CD4-positive, alpha-beta T cell (primary cell): Measurements from ENCODE around the gene RFPL2. TPM values are rescaled to one million over a fixed set of nuclear protein-coding genes. Genes with fewer than 3 reads are reported as not detected.

Experiments used
- ATAC-seq: fragments of 200-7000 bp; cut with Tn5 transposase; one replicate; pipeline ENCODE4 v1.10.0; 2022; ENCODE audit warnings: mild to moderate bottlenecking; ENCODE audit not compliant: poor library complexity
- CTCF ChIA-PET: fragments of 350-600 bp; sonication (Branson Sonifier 250); formaldehyde crosslinking; loops from one replicate; lab custom pipeline; 2021; ENCODE audit warnings: antibody characterized with exemption, inconsistent platforms; lab: Charles Lee
- POLR2A ChIA-PET: fragments of 350-600 bp; sonication (Branson Sonifier 250); formaldehyde crosslinking; loops from one replicate; lab custom pipeline; 2021; ENCODE audit warnings: antibody characterized with exemption, inconsistent platforms; lab: Charles Lee
- DNase-seq, 14 experiments: peaks; one replicate each; pipeline ENCODE4 v3.0.0-alpha.2; 2013 to 2020; ENCODE audit warnings: mixed read lengths in 2 of 14
- H3K27ac ChIP-seq, 2 donors: one replicate each; pipeline versions ENCODE4 v1.5.1 to v1.7.0; 2013; ENCODE audit warnings: low read length in 2 of 2, low read depth in 1 of 2, mild to moderate bottlenecking in 1 of 2
- H3K27me3 ChIP-seq, 2 experiments: 1 replicate in 1 of 2; 2 replicates in 1 of 2; pipeline versions ENCODE4 v1.6.1 to v1.7.0; 2013; ENCODE audit warnings: low read length in 2 of 2, control low read depth in 1 of 2, mild to moderate bottlenecking in 1 of 2, moderate library complexity in 1 of 2; ENCODE audit not compliant: insufficient read depth in 2 of 2, control insufficient read depth in 1 of 2
- H3K36me3 ChIP-seq: one replicate; pipeline ENCODE4 v1.6.1; 2013; ENCODE audit warnings: low read length, control low read depth; ENCODE audit not compliant: insufficient read depth
- H3K4me1 ChIP-seq: one replicate; pipeline ENCODE4 v1.6.1; 2013; ENCODE audit warnings: low read length, control low read depth; ENCODE audit not compliant: insufficient read depth
- H3K4me3 ChIP-seq: one replicate; pipeline ENCODE4 v1.5.1; 2013; ENCODE audit warnings: mild to moderate bottlenecking, low read length, moderate library complexity
- H3K9me3 ChIP-seq, 2 experiments: 1 replicate in 1 of 2; 2 replicates in 1 of 2; pipeline versions ENCODE4 v1.6.1 to v1.7.0; 2013; ENCODE audit warnings: low read length in 2 of 2, mild to moderate bottlenecking in 2 of 2, control low read depth in 1 of 2, moderate library complexity in 1 of 2; ENCODE audit not compliant: control insufficient read depth in 1 of 2, insufficient read depth in 1 of 2
- H3K27ac Mint-ChIP-seq: one replicate; pipeline ENCODE4 v1.8.0; 2020; ENCODE audit warnings: mixed read lengths
- H3K27me3 Mint-ChIP-seq: one replicate; pipeline ENCODE4 v1.8.0; 2021; ENCODE audit warnings: mixed read lengths
- H3K36me3 Mint-ChIP-seq: one replicate; pipeline ENCODE4 v1.8.0; 2021; ENCODE audit warnings: low read depth, mixed read lengths
- H3K4me1 Mint-ChIP-seq: one replicate; pipeline ENCODE4 v1.8.0; 2021; ENCODE audit warnings: low read depth, mixed read lengths
- H3K4me3 Mint-ChIP-seq: one replicate; pipeline ENCODE4 v1.8.0; 2020; ENCODE audit warnings: mild to moderate bottlenecking, mixed read lengths
- H3K9me3 Mint-ChIP-seq: one replicate; pipeline ENCODE4 v1.8.0; 2020; ENCODE audit warnings: mixed read lengths
- CTCF ChIP-seq: fragments of 200-600 bp; IDR thresholded peaks from one replicate; pipeline ENCODE4 v1.8.0; 2022; ENCODE audit warnings: antibody characterized with exemption, mild to moderate bottlenecking
- intact Hi-C, 2 experiments: fragments of 100-400 bp; cut with DNase I in 1 of 2; cut with micrococcal nuclease in 1 of 2; formaldehyde crosslinking; loops; one replicate each; pipeline versions ENCODE4 v1.15.1 to v1.9.0; 2023 to 2025; cut with DNase I, micrococcal nuclease
- total RNA-seq, 174 experiments: library from RNA in 2 of 174; stranded (reverse) in 2 of 174; gene quantifications; one replicate each; pipeline ENCODE4 v1.2.3 and lab custom pipeline; 2021 to 2026

Gene RFPL2
- total RNA-seq, 2 experiments from 2014 or later: 0.30 to 0.47 TPM

DNA sequence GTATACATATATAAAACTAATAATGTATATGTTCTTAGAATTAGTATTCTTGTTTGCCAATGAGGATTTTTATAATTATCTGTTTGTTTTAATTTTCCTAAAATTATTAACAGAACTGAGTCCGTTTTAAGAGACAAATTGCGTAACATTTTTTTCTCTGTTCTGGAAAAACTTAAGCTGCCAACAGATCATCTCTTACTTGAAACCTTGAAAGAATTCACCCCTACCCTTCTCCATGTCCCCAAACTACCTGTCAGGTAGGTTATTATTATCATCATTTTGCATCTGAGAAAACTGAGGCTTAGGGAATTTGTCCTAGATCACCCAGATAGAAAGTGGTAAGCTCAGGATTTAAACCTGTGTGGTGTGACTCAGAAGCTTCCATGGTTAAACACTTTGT is 35.6 kb upstream of the RFPL2 start:
- ATAC-seq (no peak), DNase-seq (no peak)
- CTCF ChIA-PET: no interaction called here
- H3K36me3 Mint-ChIP-seq: no peaks in the 10 kb centered on the region
- Histone ChIP-seq H3K4me3 (no peak overlapping the region), H3K9me3 (no peaks in the 10 kb centered on the region), H3K27me3 (peaks cover 0 to 2% of the 10 kb centered on the region in 2 experiments), H3K36me3 (no peaks in the 10 kb centered on the region), H3K4me1 (no peaks in the 10 kb centered on the region), H3K27ac (no peak overlapping the region)
- TF ChIP-seq CTCF: no peak
- no peaks in the 10 kb centered on the region for H3K4me1 Mint-ChIP-seq
- H3K27ac Mint-ChIP-seq: no peak overlapping the region
- no peaks in the 10 kb centered on the region for H3K9me3 Mint-ChIP-seq
- H3K27me3 Mint-ChIP-seq: peaks cover 21% of the 10 kb centered on the region
- H3K4me3 Mint-ChIP-seq: no peak overlapping the region
- POLR2A ChIA-PET: no interaction called here
- intact Hi-C loops: no loop called here

- CTCF ChIA-PET: no interaction called here
Observed at GRCh38 chr22:32237906-32238305, 33.0 kb upstream of the RFPL2 start.

DNA sequence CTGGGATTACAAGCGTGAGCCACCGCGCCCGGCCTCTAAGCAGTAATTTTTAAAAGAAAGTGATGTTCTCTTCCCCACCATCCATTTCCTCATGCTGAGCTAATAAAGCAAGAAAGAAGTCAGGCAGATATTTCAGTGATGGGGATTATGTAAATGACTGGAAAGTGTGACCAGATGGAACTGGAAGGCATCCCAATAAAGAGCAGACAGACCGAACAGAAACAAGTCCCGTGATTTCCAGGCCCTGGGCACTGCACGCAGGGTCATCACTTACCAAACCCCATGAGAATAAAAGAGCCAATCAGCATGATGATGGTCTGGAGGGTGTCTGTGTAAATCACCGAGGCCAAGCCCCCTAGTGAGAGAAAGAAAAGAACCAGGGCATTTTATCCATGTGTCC is 32.1 kb upstream of the RFPL2 start:
- ChIA-PET CTCF (no interaction called here), POLR2A (no interaction called here)
- H3K4me3 ChIP-seq: no peak overlapping the region
- TF ChIP-seq CTCF: no peak
- Mint-ChIP-seq H3K27ac (no peak overlapping the region), H3K4me3 (no peak overlapping the region), H3K27me3 (peaks cover 35% of the 10 kb centered on the region), H3K36me3 (no peaks in the 10 kb centered on the region), H3K9me3 (no peaks in the 10 kb centered on the region), H3K4me1 (no peaks in the 10 kb centered on the region)
- no peaks in the 10 kb centered on the region for H3K4me1 ChIP-seq
- intact Hi-C loops: no loop called here
- DNase-seq (no peak), ATAC-seq (no peak)
- H3K36me3 ChIP-seq: no peaks in the 10 kb centered on the region
- peaks cover 0 to 4% of the 10 kb centered on the region in 2 experiments for H3K27me3 ChIP-seq
- no peaks in the 10 kb centered on the region for H3K9me3 ChIP-seq
- H3K27ac ChIP-seq: no peak overlapping the region

More at GRCh38 chr22:32237906-32238305, 33.0 kb upstream of the RFPL2 start:
- Mint-ChIP-seq H3K4me3 (no peak overlapping the region), H3K27me3 (peaks cover 33% of the 10 kb centered on the region), H3K36me3 (no peaks in the 10 kb centered on the region), H3K4me1 (no peaks in the 10 kb centered on the region), H3K27ac (no peak overlapping the region), H3K9me3 (no peaks in the 10 kb centered on the region)
- Histone ChIP-seq H3K4me3 (no peak overlapping the region), H3K27me3 (peaks cover 0 to 4% of the 10 kb centered on the region in 2 experiments), H3K9me3 (no peaks in the 10 kb centered on the region), H3K36me3 (no peaks in the 10 kb centered on the region), H3K4me1 (no peaks in the 10 kb centered on the region), H3K27ac (no peak overlapping the region)
- DNase-seq (no peak), ATAC-seq (no peak)
- POLR2A ChIA-PET: no interaction called here
- TF ChIP-seq CTCF: no peak
- intact Hi-C loops: no loop called here
